ENCODE results near the gene NIPAL1.

NIPAL1 gene

DNA sequence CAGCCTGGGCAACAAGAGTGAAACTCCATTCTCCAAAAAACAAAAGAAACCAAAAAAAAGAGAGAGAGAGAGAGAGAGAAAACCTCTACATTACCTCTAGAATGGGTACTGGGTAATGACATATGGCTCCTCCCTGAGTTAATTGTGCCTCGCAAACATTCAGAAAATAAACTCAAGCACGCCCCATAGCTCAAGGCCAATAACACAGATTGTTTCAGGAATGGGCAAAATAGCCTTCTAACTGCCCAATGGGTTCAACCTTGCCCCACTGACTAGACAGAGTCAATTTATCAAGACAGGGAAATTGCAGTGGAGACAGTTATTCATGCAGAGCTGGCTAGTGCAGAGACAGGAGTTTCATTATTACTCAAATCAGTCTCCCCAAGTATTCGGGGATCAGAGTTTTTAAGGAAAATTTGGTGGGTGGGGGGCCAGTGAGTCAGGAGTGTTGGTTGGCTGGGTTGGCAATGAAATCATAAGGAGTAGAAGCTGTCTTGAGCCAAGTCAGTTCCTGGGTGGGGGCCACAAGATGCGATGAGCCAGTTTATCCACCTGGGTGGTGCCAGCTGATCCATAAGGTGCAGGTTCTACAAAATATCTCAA lies 25.1 kb downstream of the NIPAL1 start:
- Histone ChIP-seq H3K27me3 (replicated peaks; ENCODE audit: control insufficient read depth, insufficient read depth, low read length) (peaks cover 19% of the 10 kb centered on the region), H3K4me3 (ENCODE audit: low read length) (no peak overlapping the region), H3K4me1 (ENCODE audit: control insufficient read depth, insufficient read depth, low read length) (no peaks in the 10 kb centered on the region), H3K9ac (ENCODE audit: low read length) (no peak overlapping the region), H3K36me3 (ENCODE audit: control insufficient read depth, insufficient read depth, low read length, severe bottlenecking) (no peaks in the 10 kb centered on the region), H3K9me3 (ENCODE audit: control insufficient read depth, low read length) (no peaks in the 10 kb centered on the region)
- no peak for DNase-seq (ENCODE audit: low read depth)

- Histone ChIP-seq H3K4me1 (ENCODE audit: control insufficient read depth, insufficient read depth, low read length) (peaks cover 6% of the 10 kb centered on the region), H3K9me3 (ENCODE audit: control insufficient read depth, low read length) (no peaks in the 10 kb centered on the region), H3K27me3 (replicated peaks; ENCODE audit: control insufficient read depth, insufficient read depth, low read length) (peaks cover 23% of the 10 kb centered on the region), H3K36me3 (ENCODE audit: control insufficient read depth, insufficient read depth, low read length, severe bottlenecking) (no peaks in the 10 kb centered on the region), H3K4me3 (ENCODE audit: low read length) (no peak overlapping the region), H3K9ac (ENCODE audit: low read length) (no peak overlapping the region)
- DNase-seq (ENCODE audit: low read depth) = no peak
These were observed 26.4 kb downstream of the NIPAL1 start for GRCh38 chr4:48042979-48043461.

- no peak for DNase-seq (ENCODE audit: low read depth)
- peaks cover 23% of the 10 kb centered on the region for H3K27me3 ChIP-seq (replicated peaks; ENCODE audit: control insufficient read depth, insufficient read depth, low read length)
- no peaks in the 10 kb centered on the region for H3K36me3 ChIP-seq (ENCODE audit: control insufficient read depth, insufficient read depth, low read length, severe bottlenecking)
- no peaks in the 10 kb centered on the region for H3K9me3 ChIP-seq (ENCODE audit: control insufficient read depth, low read length)
- H3K4me3 ChIP-seq (ENCODE audit: low read length) = no peak overlapping the region
- peaks cover 6% of the 10 kb centered on the region for H3K4me1 ChIP-seq (ENCODE audit: control insufficient read depth, insufficient read depth, low read length)
- no peak overlapping the region for H3K9ac ChIP-seq (ENCODE audit: low read length)
These were observed 26.9 kb downstream of the NIPAL1 start for GRCh38 chr4:48043504-48043903.

GRCh38 chr4:48044298-48044697 lies 27.7 kb downstream of the NIPAL1 start:
- Histone ChIP-seq H3K27me3 (replicated peaks; ENCODE audit: control insufficient read depth, insufficient read depth, low read length) (peaks cover 26% of the 10 kb centered on the region), H3K9ac (ENCODE audit: low read length) (no peak overlapping the region), H3K4me3 (ENCODE audit: low read length) (no peak overlapping the region), H3K4me1 (ENCODE audit: control insufficient read depth, insufficient read depth, low read length) (peaks cover 6% of the 10 kb centered on the region), H3K9me3 (ENCODE audit: control insufficient read depth, low read length) (no peaks in the 10 kb centered on the region), H3K36me3 (ENCODE audit: control insufficient read depth, insufficient read depth, low read length, severe bottlenecking) (no peaks in the 10 kb centered on the region)
- no peak for DNase-seq (ENCODE audit: low read depth)

DNA sequence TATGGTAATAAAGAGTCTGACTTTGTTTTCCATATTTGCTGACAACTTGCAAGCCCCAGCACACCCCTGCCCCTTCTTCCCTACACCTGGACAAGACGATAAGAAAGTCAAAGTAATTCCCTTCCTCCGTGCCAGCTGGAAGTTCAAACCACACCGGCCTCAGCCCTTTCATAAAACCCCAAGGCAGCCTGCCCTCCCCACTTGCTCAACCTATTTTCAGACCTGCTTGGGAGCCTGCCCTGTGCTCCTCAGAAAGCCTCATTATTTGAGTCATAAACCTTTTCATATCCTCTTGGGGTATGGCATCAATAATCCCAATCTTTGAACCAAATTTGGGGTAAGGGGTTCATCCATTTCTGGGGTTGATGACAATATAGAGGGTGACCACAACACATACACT lies 29.5 kb downstream of the NIPAL1 start:
- Histone ChIP-seq H3K9me3 (ENCODE audit: control insufficient read depth, low read length) (no peaks in the 10 kb centered on the region), H3K4me1 (ENCODE audit: control insufficient read depth, insufficient read depth, low read length) (peaks cover 6% of the 10 kb centered on the region), H3K36me3 (ENCODE audit: control insufficient read depth, insufficient read depth, low read length, severe bottlenecking) (no peaks in the 10 kb centered on the region), H3K27me3 (replicated peaks; ENCODE audit: control insufficient read depth, insufficient read depth, low read length) (peaks cover 35% of the 10 kb centered on the region), H3K9ac (ENCODE audit: low read length) (no peak overlapping the region), H3K4me3 (ENCODE audit: low read length) (no peak overlapping the region)
- DNase-seq (ENCODE audit: low read depth) = no peak

- no peak overlapping the region for H3K9ac ChIP-seq (ENCODE audit: low read length)
- peaks cover 39% of the 10 kb centered on the region for H3K27me3 ChIP-seq (replicated peaks; ENCODE audit: control insufficient read depth, insufficient read depth, low read length)
- no peaks in the 10 kb centered on the region for H3K36me3 ChIP-seq (ENCODE audit: control insufficient read depth, insufficient read depth, low read length, severe bottlenecking)
- no peak for DNase-seq (ENCODE audit: low read depth)
- H3K9me3 ChIP-seq (ENCODE audit: control insufficient read depth, low read length) = no peaks in the 10 kb centered on the region
- H3K4me3 ChIP-seq (ENCODE audit: low read length) = no peak overlapping the region
- H3K4me1 ChIP-seq (ENCODE audit: control insufficient read depth, insufficient read depth, low read length) = peaks cover 6% of the 10 kb centered on the region
These were observed 30.9 kb downstream of the NIPAL1 start for GRCh38 chr4:48047421-48047844.

GRCh38 chr4:48047896-48048295 lies 31.3 kb downstream of the NIPAL1 start:
- H3K36me3 ChIP-seq (ENCODE audit: control insufficient read depth, insufficient read depth, low read length, severe bottlenecking) = no peaks in the 10 kb centered on the region
- peaks cover 39% of the 10 kb centered on the region for H3K27me3 ChIP-seq (replicated peaks; ENCODE audit: control insufficient read depth, insufficient read depth, low read length)
- no peak for DNase-seq (ENCODE audit: low read depth)
- peaks cover 6% of the 10 kb centered on the region for H3K4me1 ChIP-seq (ENCODE audit: control insufficient read depth, insufficient read depth, low read length)
- no peak overlapping the region for H3K9ac ChIP-seq (ENCODE audit: low read length)
- H3K4me3 ChIP-seq (ENCODE audit: low read length) = no peak overlapping the region
- no peaks in the 10 kb centered on the region for H3K9me3 ChIP-seq (ENCODE audit: control insufficient read depth, low read length)

- no peaks in the 10 kb centered on the region for H3K36me3 ChIP-seq (ENCODE audit: control insufficient read depth, insufficient read depth, low read length, severe bottlenecking)
- H3K4me1 ChIP-seq (ENCODE audit: control insufficient read depth, insufficient read depth, low read length) = peaks cover 6% of the 10 kb centered on the region
- H3K4me3 ChIP-seq (ENCODE audit: low read length) = no peak overlapping the region
- H3K27me3 ChIP-seq (replicated peaks; ENCODE audit: control insufficient read depth, insufficient read depth, low read length) = peaks cover 36% of the 10 kb centered on the region
- DNase-seq (ENCODE audit: low read depth) = no peak
- no peak overlapping the region for H3K9ac ChIP-seq (ENCODE audit: low read length)
- no peaks in the 10 kb centered on the region for H3K9me3 ChIP-seq (ENCODE audit: control insufficient read depth, low read length)
These were observed 32.9 kb downstream of the NIPAL1 start for GRCh38 chr4:48049483-48049882.

GRCh38 chr4:48051078-48051477 lies 34.5 kb downstream of the NIPAL1 start:
- Histone ChIP-seq H3K4me3 (ENCODE audit: low read length) (no peak overlapping the region), H3K9me3 (ENCODE audit: control insufficient read depth, low read length) (no peaks in the 10 kb centered on the region)
- DNase-seq (ENCODE audit: low read depth) = no peak

DNA sequence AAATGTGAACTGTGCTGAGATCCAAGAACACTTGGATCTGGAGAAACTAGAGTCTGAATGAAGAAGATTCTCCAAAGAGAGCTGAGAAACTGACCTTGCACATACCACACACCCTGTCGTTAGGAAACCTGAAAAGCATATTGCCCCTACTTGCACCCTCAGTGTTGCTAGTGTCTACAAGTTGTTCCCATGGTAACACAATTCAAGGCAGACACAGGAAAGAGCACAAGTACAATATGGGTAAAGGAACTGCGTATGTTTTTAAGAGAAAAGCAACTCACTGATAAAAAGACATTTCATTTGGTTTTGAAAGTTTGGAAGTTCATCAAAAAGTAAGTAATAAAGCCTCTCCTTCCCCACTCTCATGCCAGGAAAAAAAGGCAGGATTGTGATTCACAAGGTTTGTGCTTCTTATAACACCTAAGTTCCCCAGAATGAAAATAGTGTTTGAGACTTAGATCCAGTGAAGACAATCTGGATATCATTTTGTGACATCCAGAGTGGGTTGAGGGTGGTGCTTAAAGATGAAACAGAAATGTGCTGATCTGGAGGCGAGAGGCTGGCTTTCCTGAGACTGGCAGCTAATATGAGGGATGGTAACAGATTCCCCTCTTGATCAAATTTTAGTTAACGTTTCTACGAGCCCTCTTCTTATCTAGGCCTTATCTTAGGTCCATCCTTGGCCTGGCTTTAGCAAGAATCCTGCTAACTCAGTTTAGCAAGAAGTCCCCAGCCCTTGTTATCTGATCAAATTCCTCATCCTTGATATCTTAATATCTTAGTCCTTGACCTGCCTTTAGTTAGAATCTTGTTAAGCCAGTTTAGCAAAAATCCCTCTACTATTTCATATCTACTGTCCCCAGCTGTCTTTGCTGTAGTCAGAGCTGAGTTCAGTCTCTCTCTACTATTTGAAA lies 42.3 kb downstream of the NIPAL1 start:
- H3K4me3 ChIP-seq (ENCODE audit: low read length) = no peak overlapping the region
- no peaks in the 10 kb centered on the region for H3K4me1 ChIP-seq (ENCODE audit: control insufficient read depth, insufficient read depth, low read length)
- no peak overlapping the region for H3K9ac ChIP-seq (ENCODE audit: low read length)
- no peaks in the 10 kb centered on the region for H3K36me3 ChIP-seq (ENCODE audit: control insufficient read depth, insufficient read depth, low read length, severe bottlenecking)
- DNase-seq (ENCODE audit: low read depth) = no peak
- H3K27me3 ChIP-seq (replicated peaks; ENCODE audit: control insufficient read depth, insufficient read depth, low read length) = no peaks in the 10 kb centered on the region
- H3K9me3 ChIP-seq (ENCODE audit: control insufficient read depth, low read length) = no peaks in the 10 kb centered on the region

More at GRCh38 chr4:48051078-48051477, 34.5 kb downstream of the NIPAL1 start:
- Histone ChIP-seq H3K4me1 (ENCODE audit: control insufficient read depth, insufficient read depth, low read length) (peaks cover 6% of the 10 kb centered on the region), H3K27me3 (replicated peaks; ENCODE audit: control insufficient read depth, insufficient read depth, low read length) (peaks cover 25% of the 10 kb centered on the region), H3K9ac (ENCODE audit: low read length) (no peak overlapping the region), H3K36me3 (ENCODE audit: control insufficient read depth, insufficient read depth, low read length, severe bottlenecking) (no peaks in the 10 kb centered on the region)

DNA sequence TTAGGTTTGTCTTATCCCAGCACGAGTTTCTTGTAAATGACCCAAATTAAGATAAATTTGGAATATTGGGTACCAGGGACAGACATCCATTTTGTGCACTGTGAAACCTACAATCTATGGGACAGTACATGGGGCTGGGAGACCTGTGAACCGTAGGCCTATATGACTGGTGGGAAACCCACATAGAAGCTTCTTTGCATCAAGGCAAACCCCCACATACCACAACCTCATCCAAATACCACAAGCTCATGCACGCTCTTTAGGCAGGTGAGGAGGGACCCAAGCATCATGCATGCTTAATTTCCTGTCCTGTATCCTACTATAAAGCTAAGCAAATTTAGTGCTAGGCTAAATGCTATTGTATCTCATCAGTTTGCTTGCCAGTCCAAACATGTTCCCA lies 47.8 kb downstream of the NIPAL1 start:
- DNase-seq (ENCODE audit: low read depth) = no peak
- H3K27me3 ChIP-seq (replicated peaks; ENCODE audit: control insufficient read depth, insufficient read depth, low read length) = no peaks in the 10 kb centered on the region

More for the DNA sequence above, 47.8 kb downstream of the NIPAL1 start:
- Histone ChIP-seq H3K9me3 (ENCODE audit: control insufficient read depth, low read length) (no peaks in the 10 kb centered on the region), H3K4me3 (ENCODE audit: low read length) (no peak overlapping the region), H3K36me3 (ENCODE audit: control insufficient read depth, insufficient read depth, low read length, severe bottlenecking) (no peaks in the 10 kb centered on the region), H3K9ac (ENCODE audit: low read length) (no peak overlapping the region), H3K4me1 (ENCODE audit: control insufficient read depth, insufficient read depth, low read length) (no peaks in the 10 kb centered on the region)

All from adipocyte (in vitro differentiated cells).